Subcutaneous abdominal adipose tissue (tissue), 5 donors: ENCODE results near the gene REC8.
A peak's percentile ranks its signal among the peaks of the same experiment; 100 is the strongest.

Source experiments
- H3K27ac ChIP-seq: one replicate; pipeline ENCODE4 v1.7.0; 2013; ENCODE audit warnings: low read depth, mild to moderate bottlenecking, inconsistent platforms, low read length, moderate library complexity
- H3K27me3 ChIP-seq, 5 donors: one replicate each; pipeline ENCODE4 v1.7.0; 2013; ENCODE audit warnings: low read length in 5 of 5, inconsistent platforms in 1 of 5; ENCODE audit not compliant: control insufficient read depth in 5 of 5, insufficient read depth in 4 of 5
- H3K36me3 ChIP-seq, 5 donors: one replicate each; pipeline ENCODE4 v1.7.0; 2013; ENCODE audit warnings: low read length in 5 of 5; ENCODE audit not compliant: control insufficient read depth in 5 of 5, insufficient read depth in 5 of 5
- H3K4me1 ChIP-seq, 5 donors: one replicate each; pipeline ENCODE4 v1.7.0; 2013; ENCODE audit warnings: low read length in 5 of 5, mild to moderate bottlenecking in 3 of 5, moderate library complexity in 1 of 5; ENCODE audit not compliant: control insufficient read depth in 5 of 5, insufficient read depth in 5 of 5
- H3K4me3 ChIP-seq, 5 donors: one replicate each; pipeline ENCODE4 v1.7.0; 2013; ENCODE audit warnings: low read length in 5 of 5, low read depth in 1 of 5
- H3K9ac ChIP-seq, 5 donors: one replicate each; pipeline ENCODE4 v1.7.0; 2013; ENCODE audit warnings: low read length in 5 of 5, mild to moderate bottlenecking in 4 of 5, moderate library complexity in 3 of 5
- H3K9me3 ChIP-seq, 5 donors: one replicate each; pipeline ENCODE4 v1.7.0; 2013; ENCODE audit warnings: low read length in 5 of 5; ENCODE audit not compliant: control insufficient read depth in 5 of 5
- donor health status: healthy.
- donor health status: healthy.
- donor health status: healthy.
- donor health status: healthy.
- donor health status: healthy.

REC8 gene

DNA sequence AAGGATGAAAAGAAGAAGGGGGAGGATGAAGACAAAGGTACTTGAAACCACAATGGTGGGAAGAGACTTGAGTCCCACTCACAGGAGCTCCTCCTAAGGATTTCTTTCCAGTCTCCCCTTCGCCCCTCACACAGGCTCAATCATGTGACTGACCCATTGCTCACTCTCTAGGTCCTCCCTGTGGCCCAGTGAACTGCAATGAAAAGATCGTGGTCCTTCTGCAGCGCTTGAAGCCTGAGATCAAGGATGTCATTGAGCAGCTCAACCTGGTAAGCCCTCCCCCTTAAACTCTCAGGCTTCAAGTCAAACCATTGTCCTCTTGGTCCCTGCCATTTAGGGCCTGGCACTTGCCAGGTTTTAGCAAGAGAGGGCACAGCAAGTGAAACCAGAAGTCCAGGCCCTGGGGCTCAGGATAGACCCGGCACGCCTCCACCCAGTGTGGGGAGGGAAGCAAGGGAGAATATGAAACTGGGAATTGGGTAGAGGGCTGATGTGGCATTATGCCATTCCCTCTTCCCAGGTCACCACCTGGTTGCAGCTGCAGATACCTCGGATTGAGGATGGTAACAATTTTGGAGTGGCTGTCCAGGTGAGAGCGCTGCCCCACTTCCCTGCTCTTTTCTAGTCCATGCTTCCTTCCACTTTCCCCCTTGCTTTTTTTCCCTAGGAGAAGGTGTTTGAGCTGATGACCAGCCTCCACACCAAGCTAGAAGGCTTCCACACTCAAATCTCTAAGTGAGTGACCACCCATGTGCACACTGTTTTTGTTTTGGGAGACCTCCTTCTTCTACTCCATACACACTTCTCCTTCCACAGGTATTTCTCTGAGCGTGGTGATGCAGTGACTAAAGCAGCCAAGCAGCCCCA lies 34.1 kb upstream of the REC8 start:
- Histone ChIP-seq H3K4me1 (peaks cover 3 to 51% (median 36%) of the 10 kb centered on the region in 5 donors), H3K36me3 (peaks cover 0 to 24% (median 20%) of the 10 kb centered on the region in 5 donors), H3K4me3 (no peak overlapping the region), H3K27ac (peak overlapping the region; percentile 62), H3K9me3 (no peaks in the 10 kb centered on the region), H3K9ac (peak overlapping the region in 1 of 5 donors; percentile 86), H3K27me3 (no peaks in the 10 kb centered on the region)

- Histone ChIP-seq H3K4me3 (no peak overlapping the region), H3K9me3 (no peaks in the 10 kb centered on the region), H3K36me3 (peaks cover 0 to 29% (median 22%) of the 10 kb centered on the region in 5 donors), H3K27me3 (no peaks in the 10 kb centered on the region), H3K9ac (peak overlapping the region in 1 of 5 donors; percentile 31), H3K4me1 (peaks cover 3 to 51% (median 36%) of the 10 kb centered on the region in 5 donors), H3K27ac (peak overlapping the region; percentile 23)
Measured at GRCh38 chr14:24138396-24139271, 33.2 kb upstream of the REC8 start.

GRCh38 chr14:24139272-24139934 lies 32.5 kb upstream of the REC8 start:
- H3K36me3 ChIP-seq = peaks cover 0 to 35% (median 24%) of the 10 kb centered on the region in 5 donors
- no peak overlapping the region for H3K4me3 ChIP-seq
- no peak overlapping the region for H3K9ac ChIP-seq
- H3K9me3 ChIP-seq = no peaks in the 10 kb centered on the region
- peaks cover 3 to 51% (median 36%) of the 10 kb centered on the region in 5 donors for H3K4me1 ChIP-seq
- peak overlapping the region; percentile 23 for H3K27ac ChIP-seq
- no peaks in the 10 kb centered on the region for H3K27me3 ChIP-seq

- Histone ChIP-seq H3K36me3 (peaks cover 0 to 39% (median 24%) of the 10 kb centered on the region in 5 donors), H3K9me3 (no peaks in the 10 kb centered on the region), H3K4me1 (peaks cover 7 to 58% (median 42%) of the 10 kb centered on the region in 5 donors), H3K27ac (peak within 1 kb of the TSS; percentile 84), H3K4me3 (peak within 1 kb of the TSS; percentile 72 to 97 (median 91)), H3K27me3 (no peaks in the 10 kb centered on the region), H3K9ac (peak within 1 kb of the TSS in 4 of 5 donors; percentile 56 to 92 (median 82))
Measured at GRCh38 chr14:24141097-24141880, 30.6 kb upstream of the REC8 start, which contains the start of gene EMC9. Gene EMC9, minus strand, starts transcription at chr14:24141591. Its CDS starts 287 bp downstream, at chr14:24141304.

DNA sequence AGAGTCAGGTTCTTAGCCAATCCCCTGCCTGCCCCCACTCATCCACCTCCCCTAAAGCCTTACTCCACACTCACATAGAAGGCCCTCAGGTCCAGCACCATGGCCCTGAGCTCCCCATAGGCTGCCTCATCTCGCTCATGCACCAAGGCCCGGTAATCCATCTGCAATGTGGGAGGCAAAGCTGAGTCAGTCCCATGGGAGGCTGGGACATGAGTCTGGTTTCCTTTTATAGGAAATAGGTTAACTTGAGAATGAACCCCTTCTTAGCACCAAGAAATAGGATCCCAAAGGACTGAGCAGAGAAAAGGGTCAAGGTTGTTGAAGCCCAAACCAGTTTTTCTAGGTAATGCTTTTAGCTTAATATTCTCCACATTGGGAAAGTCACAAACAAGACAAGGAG lies 28.4 kb upstream of the REC8 start:
- Histone ChIP-seq H3K27me3 (no peaks in the 10 kb centered on the region), H3K4me1 (peaks cover 13 to 50% (median 44%) of the 10 kb centered on the region in 5 donors), H3K9me3 (no peaks in the 10 kb centered on the region), H3K27ac (no peak overlapping the region), H3K36me3 (peaks cover 0 to 27% (median 12%) of the 10 kb centered on the region in 5 donors), H3K4me3 (no peak overlapping the region), H3K9ac (no peak overlapping the region)

GRCh38 chr14:24144451-24144850 lies 27.4 kb upstream of the REC8 start:
- Histone ChIP-seq H3K4me3 (no peak overlapping the region), H3K4me1 (peaks cover 13 to 49% (median 45%) of the 10 kb centered on the region in 5 donors), H3K36me3 (peaks cover 0 to 26% (median 8%) of the 10 kb centered on the region in 5 donors), H3K27me3 (no peaks in the 10 kb centered on the region), H3K9me3 (no peaks in the 10 kb centered on the region), H3K27ac (no peak overlapping the region), H3K9ac (no peak overlapping the region)

DNA sequence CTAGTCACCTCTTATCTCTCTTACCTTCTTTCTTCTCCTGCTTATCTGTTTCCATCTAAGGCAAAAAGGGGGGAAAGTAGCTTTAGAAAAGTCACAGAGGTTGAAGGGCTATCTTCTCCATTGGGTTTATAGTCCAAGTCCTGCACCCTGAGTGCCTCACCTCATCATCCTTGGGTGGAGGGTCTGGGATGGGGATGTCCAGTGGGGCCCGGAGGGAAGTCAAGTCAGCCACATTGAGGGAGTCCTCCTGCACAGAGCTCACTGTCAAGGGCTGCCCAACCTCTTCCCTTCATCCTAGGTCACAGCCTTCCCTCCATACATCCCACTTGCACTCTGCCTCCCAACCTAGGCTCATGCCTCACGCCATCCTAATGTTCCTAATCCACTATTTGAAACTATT lies 26.7 kb upstream of the REC8 start:
- Histone ChIP-seq H3K4me3 (peak overlapping the region in 1 of 5 donors; percentile 25), H3K4me1 (peaks cover 13 to 46% (median 42%) of the 10 kb centered on the region in 5 donors), H3K27me3 (no peaks in the 10 kb centered on the region), H3K9me3 (no peaks in the 10 kb centered on the region), H3K36me3 (peaks cover 2 to 32% (median 15%) of the 10 kb centered on the region in 5 donors), H3K9ac (peak overlapping the region in 1 of 5 donors; percentile 87), H3K27ac (peak overlapping the region; percentile 98)

- H3K4me3 ChIP-seq = peak overlapping the region; percentile 79 to 96 (median 93)
- H3K36me3 ChIP-seq = peaks cover 2 to 39% (median 22%) of the 10 kb centered on the region in 5 donors
- peak overlapping the region; percentile 87 to 95 (median 92) for H3K9ac ChIP-seq
- peak overlapping the region; percentile 98 for H3K27ac ChIP-seq
- H3K27me3 ChIP-seq = no peaks in the 10 kb centered on the region
- H3K4me1 ChIP-seq = peaks cover 13 to 41% (median 36%) of the 10 kb centered on the region in 5 donors
- no peaks in the 10 kb centered on the region for H3K9me3 ChIP-seq
Measured at GRCh38 chr14:24145690-24146452, 26.0 kb upstream of the REC8 start.
